CD1c-positive myeloid dendritic cell (primary cell): ENCODE results near the gene ADGRG4.
"Not testable (repeated sequence)": the region's sequence is repeated elsewhere in the genome, so short reads cannot be mapped to it uniquely, and the experiment has no call there.

ENCODE experiments used
- DNase-seq: peaks from one replicate; pipeline ENCODE4 v3.0.0-alpha.2; 2016; ENCODE audit errors: extremely low spot score

The ADGRG4 gene

DNA sequence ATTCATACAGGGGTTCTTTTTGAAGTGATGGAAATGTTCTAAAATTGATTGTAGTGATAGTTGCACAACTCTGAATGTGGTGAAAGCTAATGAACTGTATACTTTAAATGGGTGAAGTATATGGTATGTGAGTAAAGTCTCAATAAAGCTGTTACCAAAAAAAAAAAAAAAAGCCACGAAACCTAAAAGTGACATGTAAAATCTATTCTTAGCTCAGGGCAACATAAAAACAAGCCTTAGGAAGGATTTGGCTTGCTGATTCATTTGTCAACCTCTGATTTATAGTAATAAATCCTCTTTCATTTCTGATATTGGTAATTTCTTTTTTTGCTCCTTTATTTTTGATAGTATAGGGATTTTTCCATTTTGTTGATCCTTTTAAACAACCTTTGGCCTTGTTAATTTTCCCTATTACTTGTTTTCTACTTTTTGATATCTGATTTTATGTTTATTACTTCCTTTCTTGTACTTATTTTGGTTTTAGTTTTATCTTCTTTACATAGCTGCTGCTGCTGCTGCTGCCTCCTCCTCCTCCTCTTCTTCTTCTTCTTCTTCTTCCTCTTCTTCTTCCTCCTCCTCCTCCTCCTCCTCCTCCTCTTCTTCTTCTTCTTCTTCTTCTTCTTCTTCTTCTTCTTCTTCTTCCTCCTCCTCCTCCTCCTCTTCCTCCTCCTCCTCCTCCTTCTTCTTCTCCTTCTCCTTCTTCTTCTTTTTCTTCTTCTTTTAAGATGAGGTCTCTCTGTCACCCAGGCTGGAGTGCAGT, 79.4 kb downstream of the ADGRG4 start:
- no peak for DNase-seq

DNA sequence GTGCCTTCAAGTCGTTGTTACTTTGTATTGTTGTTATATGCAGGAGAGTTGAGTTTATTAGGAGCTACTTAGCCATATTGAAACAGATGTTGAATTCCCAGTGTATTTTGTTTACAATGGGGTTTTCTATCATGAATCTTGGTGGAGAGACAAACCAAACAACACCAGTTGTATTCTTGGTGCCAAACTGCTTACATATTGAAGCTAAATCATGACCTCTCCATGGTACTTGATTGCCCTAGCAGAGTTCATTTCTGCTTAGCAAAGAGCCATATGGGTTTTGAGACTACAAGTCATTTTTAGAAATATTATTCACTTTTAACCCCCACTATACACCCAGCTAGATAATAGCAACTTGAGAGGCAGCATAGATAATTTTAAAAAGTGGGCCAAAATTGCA, 85.4 kb downstream of the ADGRG4 start:
- DNase-seq = no peak

DNA sequence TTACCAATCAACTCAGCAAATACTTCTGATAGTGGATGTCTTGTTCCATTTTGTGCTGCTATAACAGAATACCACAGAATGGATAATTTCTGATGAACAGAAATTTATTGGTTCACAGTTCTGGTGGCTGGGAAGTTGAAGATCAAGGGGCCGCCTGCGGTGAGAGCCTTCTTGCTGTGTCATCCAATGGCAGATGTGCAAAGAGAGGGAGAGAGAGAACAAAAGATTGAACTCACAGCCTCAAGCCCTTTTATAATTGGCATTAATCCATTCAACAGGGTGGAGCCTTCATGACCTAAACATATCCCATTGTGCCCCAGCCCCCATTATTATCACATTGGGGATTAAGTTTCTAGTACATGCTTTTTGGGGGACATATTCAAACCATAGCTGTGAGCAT, 86.1 kb downstream of the ADGRG4 start:
- no peak for DNase-seq

DNA sequence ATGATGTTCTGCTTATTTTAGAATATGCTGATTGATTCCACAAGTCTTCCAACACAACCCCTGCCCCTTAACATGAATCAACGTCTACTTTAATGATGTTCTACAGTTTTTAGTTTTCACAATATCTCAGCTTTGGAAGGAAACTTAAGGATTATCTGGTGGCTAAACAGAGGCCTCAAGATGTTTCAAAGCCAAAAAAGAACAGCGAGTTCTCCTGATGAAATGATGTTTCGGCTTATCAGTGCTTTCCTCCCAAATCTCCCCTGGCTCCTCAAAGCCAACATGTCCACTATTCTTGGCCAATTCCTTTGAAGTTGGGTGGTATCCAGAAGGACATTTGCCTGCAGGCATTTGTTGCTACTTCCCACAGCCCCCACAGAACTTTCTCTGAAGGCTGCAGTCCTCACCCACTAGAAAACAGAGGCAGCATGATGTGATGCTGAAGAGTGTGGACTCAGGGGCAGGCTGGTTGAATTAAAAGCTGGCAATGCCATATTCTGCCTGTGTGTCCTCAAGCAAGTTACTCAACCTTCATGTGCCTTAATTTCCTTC, 87.3 kb downstream of the ADGRG4 start:
- DNase-seq = no peak

DNA sequence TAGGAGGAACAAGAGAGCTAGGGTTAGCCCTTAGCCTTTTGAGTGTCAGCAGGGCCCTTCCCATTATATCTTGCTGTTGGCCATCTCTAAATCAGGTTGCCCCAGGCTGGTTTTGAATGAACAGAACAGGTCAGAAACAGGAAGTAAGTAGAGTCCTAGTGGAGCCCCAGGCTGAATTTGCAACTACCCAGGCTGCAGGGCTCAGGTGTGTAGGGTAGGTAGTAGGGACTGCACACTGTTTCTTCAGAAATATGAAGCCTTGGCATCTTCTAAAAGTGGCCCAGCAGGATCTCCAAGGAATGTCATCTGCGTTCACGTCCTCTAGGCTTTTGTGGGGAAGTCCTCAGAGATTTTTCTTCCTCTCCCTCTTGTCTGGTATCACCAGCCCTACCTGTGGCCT, 90.2 kb downstream of the ADGRG4 start:
- DNase-seq = no peak

DNA sequence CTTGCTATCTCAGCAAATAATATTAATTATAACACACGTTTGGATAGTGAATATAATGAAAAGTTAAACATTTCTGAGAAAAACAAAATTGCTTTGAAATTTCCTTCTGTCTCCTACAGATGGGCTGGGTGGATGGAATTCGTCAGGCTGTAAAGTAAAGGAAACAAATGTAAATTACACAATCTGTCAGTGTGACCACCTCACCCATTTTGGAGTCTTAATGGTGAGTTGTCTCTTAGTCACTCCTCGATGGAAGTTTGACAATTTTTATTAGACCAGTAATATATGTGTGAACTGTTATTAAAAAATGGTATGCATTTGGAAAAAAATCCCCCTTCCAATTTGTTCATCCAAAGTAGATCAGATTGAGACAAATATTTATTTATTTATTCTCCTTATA, 94.5 kb downstream of the ADGRG4 start:
- no peak for DNase-seq

DNA sequence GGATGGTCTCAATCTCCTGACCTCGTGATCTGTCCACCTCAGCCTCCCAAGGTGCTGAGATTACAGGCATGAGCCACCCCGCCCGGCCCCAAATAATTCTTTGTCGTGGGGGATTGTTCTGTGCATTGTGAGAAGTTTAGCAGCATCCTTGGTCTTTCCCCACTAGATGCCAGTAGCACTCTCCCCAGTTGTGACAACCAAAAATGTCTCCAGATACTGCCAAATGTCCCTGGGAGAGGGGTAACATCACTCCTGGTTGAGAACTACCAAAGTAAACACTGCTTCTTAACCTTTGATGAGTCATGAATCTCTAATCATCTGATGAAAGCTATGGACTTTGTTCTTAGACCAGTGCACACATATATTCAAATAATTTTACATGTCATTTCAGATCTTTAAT, 96.2 kb downstream of the ADGRG4 start:
- no peak for DNase-seq

DNA sequence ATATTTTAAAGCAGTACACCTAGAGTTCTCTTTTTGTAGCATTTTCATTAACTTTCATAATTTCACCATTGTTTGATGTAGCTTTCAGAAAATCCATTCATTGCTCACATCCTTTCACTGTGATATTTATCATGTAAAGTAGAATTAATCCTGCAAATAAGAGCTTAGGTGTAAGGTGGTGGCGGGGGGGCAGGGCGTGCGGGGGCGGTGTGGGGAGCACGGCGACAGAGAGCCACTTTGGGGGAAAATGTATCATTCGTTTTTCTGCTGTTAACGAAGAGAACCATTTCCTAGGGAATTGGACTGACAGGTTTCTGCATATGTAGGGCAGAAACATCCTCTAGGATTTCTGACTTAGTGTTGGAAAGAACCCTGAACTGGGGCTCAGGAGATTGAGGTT, 104.4 kb downstream of the ADGRG4 start:
- no peak for DNase-seq

DNA sequence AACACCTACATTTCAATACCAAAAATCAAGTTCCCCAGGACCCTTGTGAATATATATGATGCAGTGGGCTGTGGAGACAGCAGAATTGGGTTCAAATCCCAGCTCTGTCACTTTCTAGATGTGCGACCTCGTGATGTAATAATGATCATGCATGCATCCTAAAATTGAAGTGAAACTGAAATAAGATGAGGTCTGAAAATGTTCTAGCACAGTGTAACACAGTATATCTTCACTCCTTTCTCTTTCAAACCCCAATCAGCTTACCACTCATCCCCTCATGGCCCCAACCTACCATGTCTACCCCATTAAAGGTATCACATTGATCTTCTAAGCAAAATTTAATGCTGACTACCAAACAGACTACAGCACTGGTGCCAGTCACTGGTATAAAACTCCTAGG, 117.0 kb downstream of the ADGRG4 start:
- no peak for DNase-seq

DNA sequence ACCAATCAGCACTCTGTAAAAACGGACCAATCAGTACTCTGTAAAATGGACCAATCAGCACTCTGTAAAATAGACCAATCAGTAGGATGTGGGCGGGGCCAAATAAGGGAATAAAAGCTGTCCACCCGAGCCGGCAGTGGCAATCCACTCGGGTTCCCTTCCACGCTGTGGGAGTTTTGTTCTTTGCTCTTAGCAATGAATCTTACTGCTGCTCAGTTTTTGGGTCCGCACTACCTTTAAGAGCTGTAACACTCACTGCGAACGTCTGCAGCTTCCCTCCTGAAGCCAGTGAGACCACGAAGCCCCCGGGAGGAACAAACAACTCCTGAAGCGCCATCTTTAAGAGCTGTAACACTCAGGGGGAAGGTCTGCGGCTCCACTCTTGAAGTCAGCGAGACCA, 120.6 kb downstream of the ADGRG4 start:
- DNase-seq = no peak

DNA sequence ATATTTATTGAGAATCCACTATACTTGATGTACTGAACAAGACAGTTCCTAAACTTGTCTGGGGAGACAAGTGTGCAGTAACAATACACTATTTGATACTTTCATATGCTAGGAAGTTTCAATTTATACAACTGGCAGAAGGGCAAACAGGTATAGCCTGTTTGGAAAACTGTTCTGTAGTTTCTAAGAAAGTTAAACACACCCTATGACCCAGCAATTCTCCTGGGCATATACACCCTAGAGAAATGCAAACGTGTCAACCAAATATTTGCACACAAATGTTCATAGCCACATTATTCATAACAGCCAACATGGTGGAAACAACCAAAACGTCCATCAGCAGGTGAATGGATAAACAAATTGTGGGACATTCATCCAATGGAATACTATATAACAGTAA, 123.0 kb downstream of the ADGRG4 start:
- no peak for DNase-seq

DNA sequence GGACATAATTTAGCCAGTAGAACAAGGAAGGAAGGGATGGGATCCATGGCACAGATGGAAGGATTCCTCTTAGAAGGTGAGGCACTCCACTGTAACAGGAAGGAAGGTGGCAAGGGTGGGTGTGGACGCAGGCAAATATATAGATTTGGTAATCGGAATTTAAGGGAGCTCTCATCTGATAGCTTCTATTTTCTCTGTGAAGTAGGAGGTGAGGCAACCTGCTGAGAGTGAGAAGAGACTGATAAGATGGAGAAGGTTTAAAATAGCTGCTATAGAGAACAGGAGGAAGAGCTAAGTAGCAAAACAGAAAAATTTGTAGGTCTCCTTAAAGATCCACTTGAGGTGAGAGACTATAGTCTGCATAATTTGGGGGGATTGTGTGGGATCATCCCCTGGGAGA, 125.2 kb downstream of the ADGRG4 start:
- DNase-seq = no peak

DNA sequence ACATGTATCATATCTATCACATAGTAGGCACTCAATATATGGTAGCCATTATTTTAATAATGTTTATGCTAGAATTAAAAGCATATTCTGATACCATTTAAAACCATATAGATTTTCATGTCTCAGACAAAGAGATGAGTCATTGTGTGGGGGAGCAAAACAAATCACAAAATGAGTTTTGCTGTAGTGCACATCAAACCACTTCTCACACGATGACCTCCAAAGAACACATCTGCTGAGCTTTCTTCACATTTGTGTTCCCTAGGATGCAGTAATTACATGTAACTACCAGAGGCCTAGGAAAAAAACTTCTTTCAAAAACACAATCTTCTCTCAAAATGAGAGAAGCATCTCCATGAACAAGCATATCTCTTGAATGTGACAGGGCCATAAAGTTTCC, 130.9 kb downstream of the ADGRG4 start:
- no peak for DNase-seq

DNA sequence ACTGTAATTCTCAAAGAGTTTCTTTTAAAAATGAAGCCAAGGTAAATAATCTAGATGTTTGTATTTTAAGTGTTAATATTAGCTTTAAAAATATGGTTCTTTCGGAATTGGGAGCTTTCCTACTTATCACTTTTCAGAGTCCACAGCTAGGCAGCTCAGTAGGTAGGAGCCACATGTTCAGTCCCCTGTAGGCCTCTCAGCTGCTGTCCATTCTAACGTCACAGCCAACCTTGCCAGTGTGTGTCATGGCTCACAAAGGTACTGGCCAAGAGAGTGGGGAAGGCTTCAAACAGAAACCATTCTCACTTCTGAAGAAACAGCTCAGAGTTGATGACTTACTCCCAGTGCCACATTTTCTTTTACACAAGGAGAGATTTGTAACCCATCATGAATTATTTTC, 137.0 kb downstream of the ADGRG4 start:
- no peak for DNase-seq

DNA sequence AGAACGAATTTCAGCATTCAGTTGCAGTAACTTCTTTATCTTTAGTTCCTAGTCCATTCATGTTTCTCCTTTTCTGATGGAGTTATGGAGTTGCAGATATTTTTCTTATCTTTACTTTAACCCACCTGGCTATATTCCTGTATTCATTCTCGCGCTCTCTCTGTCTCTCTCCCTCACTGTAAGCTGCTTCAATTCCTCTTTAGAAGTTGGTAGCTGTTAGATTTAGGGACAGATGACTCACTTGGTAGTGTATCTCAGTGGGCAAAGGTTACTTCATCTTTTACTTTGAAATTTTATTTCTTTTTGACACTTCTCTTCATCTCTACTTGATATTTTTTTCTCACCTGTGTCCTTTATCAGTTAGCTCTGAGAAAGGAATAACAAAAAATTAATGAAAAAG, 137.4 kb downstream of the ADGRG4 start:
- DNase-seq = no peak

DNA sequence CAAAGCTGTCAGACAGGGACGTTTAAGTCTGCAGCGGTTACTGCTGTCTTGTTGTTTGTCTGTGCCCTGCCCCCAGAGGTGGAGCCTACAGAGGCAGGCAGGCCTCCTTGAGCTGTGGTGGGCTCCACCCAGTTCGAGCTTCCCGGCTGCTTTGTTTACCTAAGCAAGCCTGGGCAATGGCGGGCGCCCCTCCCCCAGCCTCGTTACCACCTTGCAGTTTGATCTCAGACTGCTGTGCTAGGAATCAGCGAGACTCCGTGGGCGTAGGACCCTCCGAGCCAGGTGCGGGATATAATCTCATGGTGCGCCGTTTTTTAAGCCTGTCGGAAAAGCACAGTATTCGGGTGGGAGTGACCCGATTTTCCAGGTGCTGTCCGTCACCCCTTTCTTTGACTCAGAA, 144.9 kb downstream of the ADGRG4 start:
- DNase-seq = not testable (repeated sequence)

DNA sequence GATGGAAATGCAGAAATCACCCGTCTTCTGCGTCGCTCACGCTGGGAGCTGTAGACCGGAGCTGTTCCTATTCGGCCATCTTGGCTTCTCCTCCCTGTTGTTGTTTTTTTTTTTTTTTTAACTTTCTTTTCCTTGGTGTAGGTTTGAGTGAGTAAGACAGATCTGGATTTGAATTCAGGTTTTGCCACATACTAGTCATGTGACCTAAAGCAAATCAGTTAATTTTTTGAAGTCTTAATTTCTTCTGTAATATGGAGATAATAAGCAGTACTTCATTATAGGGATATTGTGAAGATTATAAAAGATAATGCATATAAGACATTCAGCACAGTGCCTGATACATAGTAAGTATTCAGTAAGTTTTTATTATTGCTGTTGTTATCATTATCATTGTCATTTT, 145.4 kb downstream of the ADGRG4 start:
- DNase-seq = no peak

DNA sequence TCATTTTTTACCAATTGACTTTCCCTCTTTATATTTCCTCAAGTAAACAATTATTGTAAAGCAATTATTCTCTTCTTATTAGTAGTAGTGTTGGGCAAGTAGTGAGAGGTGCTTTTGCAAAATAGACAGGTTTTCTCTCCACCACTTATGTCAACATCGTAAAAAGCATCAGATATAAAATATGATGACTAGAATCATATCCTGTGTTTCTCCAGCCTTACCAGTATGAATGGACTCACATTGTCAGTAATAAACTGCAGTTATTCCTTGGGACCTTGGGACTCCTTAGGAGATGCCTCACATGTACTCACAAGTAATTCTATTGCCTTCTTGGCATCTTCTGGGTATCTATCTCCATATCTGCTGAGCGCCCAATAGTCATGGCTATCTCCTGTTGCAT, 146.5 kb downstream of the ADGRG4 start:
- DNase-seq = no peak

DNA sequence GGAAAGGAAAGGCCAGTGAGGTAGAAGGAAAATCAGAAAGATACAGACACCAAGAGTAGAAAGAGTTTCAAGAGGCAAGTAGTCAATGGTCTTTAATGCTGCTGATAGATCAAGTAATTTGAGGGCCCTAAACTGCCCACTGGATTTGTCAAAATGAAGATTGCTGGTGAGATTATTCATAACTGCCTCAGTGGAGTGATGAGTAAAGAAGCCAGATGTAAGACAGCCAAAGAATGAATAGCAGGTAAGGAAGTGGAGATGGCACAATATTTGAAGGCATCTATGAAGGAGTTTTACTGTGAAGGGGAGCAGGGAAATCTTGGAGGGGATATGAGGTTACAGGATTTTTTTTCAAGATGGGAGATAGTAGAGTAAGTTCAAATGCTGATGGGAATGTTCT, 147.2 kb downstream of the ADGRG4 start:
- DNase-seq = no peak

DNA sequence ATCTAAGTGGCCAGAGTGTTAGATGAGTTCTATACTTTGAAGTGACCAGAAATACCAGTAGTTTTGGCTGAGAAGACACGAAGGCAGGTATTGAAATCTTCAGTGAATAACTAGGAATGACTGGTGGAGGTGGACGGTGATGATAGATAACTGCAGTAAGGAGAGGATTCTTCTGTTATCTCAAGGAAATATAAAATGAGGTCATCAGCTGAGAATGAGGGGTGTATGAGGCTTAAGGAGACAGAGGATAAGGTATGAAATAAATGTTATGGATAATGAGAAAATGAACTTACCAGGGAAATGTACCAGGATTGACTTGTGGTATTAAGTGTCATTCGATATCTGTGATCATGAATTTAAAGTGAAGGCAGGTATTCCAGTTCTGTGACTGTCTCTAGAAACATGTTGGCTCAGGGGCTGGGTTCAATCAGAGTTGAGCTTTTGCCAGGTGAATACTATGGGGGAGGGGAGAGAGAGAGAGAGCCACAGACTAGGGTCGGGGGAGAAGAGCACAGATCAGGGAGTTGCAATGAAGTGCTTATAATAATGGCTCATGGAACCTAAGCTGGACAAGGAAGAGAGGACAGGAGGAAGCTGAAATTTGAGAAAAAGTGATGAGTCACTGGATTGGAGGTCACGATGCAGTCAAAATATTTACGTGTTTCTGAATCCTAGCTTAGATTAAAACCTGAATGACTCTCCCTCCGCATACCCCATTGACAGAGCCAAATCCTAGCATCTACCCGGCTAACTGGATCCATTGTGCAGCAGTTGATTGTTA, 149.5 kb downstream of the ADGRG4 start:
- DNase-seq = no peak

DNA sequence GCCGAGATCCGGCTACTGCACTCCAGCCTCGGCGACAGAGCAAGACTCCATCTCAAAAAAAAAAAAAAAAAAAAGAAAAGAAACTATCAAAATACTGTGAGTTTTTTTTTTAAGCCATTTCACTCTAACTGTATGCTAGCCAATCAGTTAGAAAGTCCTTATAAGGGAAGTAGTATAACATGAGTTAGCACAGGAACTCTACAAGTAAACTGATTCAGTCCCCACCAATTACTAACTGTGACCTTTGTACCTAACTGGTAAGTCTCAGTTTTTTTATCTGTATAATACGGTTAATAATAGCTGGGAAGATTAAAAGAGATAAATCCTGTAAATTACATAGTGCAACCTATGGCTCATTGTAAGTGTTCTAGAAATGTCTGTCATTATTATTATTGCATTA, 151.9 kb downstream of the ADGRG4 start:
- DNase-seq = no peak

DNA sequence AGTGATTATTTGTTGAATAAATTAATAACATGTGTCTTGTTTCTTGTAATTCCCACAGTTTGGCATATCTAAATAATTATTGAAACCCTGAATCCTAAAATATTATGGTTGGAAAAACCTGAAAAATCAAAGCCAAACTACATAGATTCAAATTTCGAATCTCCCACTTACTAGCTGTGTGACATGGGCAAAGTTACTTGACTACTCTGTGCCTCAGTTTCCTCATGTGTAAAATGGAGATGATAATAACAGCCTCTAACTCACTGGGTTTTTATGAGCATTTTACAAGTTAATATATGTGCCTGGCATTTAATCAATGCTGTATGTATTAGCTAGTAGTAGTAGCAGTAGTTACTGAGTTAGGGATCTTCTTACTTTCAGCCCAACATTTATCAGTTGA, 152.4 kb downstream of the ADGRG4 start:
- DNase-seq = no peak

DNA sequence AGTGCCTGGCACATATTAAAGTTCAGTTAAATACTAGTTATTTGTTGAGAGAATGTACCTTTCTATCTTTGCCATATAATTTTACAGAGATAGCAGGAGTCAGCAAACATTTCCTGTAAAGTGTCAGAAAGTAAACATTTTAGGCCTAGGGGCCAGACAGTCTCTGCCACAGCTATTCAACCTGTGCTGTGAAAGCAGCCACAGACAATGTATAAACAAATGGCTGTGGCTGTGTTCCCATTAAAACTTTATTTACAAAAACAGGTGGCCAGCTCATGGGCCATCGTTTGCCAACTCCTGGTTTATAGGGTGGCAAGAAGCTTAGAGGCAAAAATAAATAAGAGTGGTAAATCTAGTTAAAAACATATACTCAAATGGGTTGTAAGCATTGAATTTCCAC, 153.0 kb downstream of the ADGRG4 start:
- DNase-seq = no peak
